Left ventricle myocardium inferior (tissue), 1 donor: Measurements from ENCODE around the gene ATF2. TPM values are rescaled to one million over a fixed set of nuclear protein-coding genes. Genes with fewer than 3 reads are reported as not detected.
"Not testable (repeated sequence)": the region's sequence is repeated elsewhere in the genome, so short reads cannot be mapped to it uniquely, and the experiment has no call there.

Experiments
- DNase-seq: peaks from one replicate; pipeline ENCODE4 v3.0.0-alpha.2; 2020
- H3K27ac ChIP-seq: fragments of 200-600 bp; replicated peaks from 2 replicates; pipeline ENCODE4 v1.8.0; 2021
- H3K27me3 ChIP-seq: fragments of 200-600 bp; 2 replicates; pipeline ENCODE4 v1.8.0; 2021; ENCODE audit warnings: low read depth
- H3K36me3 ChIP-seq: fragments of 200-600 bp; 2 replicates; pipeline ENCODE4 v1.8.0; 2021
- H3K4me1 ChIP-seq: fragments of 200-600 bp; 2 replicates; pipeline ENCODE4 v1.8.0; 2021
- H3K4me3 ChIP-seq: fragments of 200-600 bp; 2 replicates; pipeline ENCODE4 v1.8.0; 2021; ENCODE audit warnings: mild to moderate bottlenecking, moderate library complexity
- H3K9me3 ChIP-seq: fragments of 200-600 bp; replicated peaks from 2 replicates; pipeline ENCODE4 v1.8.0; 2021
- CTCF ChIP-seq: fragments of 200-600 bp; IDR thresholded peaks from 2 replicates; pipeline ENCODE4 v1.8.0; 2021; ENCODE audit warnings: antibody characterized with exemption, mild to moderate bottlenecking, borderline replicate concordance
- intact Hi-C: fragments of 100-400 bp; cut with micrococcal nuclease; formaldehyde crosslinking; loops from one replicate; pipeline ENCODE4 v1.11.0; 2022
- total RNA-seq: library from RNA; stranded (reverse); fragmentation: NEBNext Ultra II Directional; extraction: Animal tissue kit (Norgen Biotek cat#: 25700); gene quantifications from one replicate; pipeline ENCODE4 v1.2.1, GENCODE V29; 2021
- donor health status: DM: no; HTN: yes; CAD: no; lungs with severe emphysema.

The ATF2 gene
- total RNA-seq, 1 donor from 2014 or later: 24.1 TPM

- Histone ChIP-seq H3K4me1 (peaks cover 13% of the 10 kb centered on the region), H3K27ac (no peak overlapping the region), H3K9me3 (no peaks in the 10 kb centered on the region), H3K36me3 (peaks cover 30% of the 10 kb centered on the region), H3K4me3 (no peak overlapping the region), H3K27me3 (no peaks in the 10 kb centered on the region)
- intact Hi-C loops: no loop called here
- DNase-seq: no peak
- no peak for TF ChIP-seq CTCF
Observed at GRCh38 chr2:175101514-175101913, 66.5 kb downstream of the ATF2 start.

- Histone ChIP-seq H3K4me1 (peaks cover 13% of the 10 kb centered on the region), H3K9me3 (no peaks in the 10 kb centered on the region), H3K36me3 (peaks cover 47% of the 10 kb centered on the region), H3K4me3 (no peak overlapping the region), H3K27ac (no peak overlapping the region), H3K27me3 (no peaks in the 10 kb centered on the region)
- intact Hi-C loops: no loop called here
- DNase-seq: no peak
- no peak for TF ChIP-seq CTCF
Observed at GRCh38 chr2:175097297-175097696, 70.7 kb downstream of the ATF2 start.

GRCh38 chr2:175084117-175084516 lies 83.9 kb downstream of the ATF2 start:
- DNase-seq, H3K4me1 ChIP-seq, H3K9me3 ChIP-seq, intact Hi-C loops, H3K4me3 ChIP-seq, H3K27me3 ChIP-seq, H3K27ac ChIP-seq: not testable (repeated sequence)
- H3K36me3 ChIP-seq: peaks cover 45% of the 10 kb centered on the region

GRCh38 chr2:175080479-175080878 lies 87.5 kb downstream of the ATF2 start:
- Histone ChIP-seq H3K36me3 (peaks cover 67% of the 10 kb centered on the region), H3K9me3 (peaks cover 7% of the 10 kb centered on the region), H3K4me1 (no peaks in the 10 kb centered on the region), H3K4me3 (no peak overlapping the region), H3K27ac (no peak overlapping the region), H3K27me3 (no peaks in the 10 kb centered on the region)
- no peak for TF ChIP-seq CTCF
- intact Hi-C loops: no loop called here
- DNase-seq: no peak

GRCh38 chr2:175076272-175076671 lies 91.7 kb downstream of the ATF2 start:
- Histone ChIP-seq H3K4me1 (no peaks in the 10 kb centered on the region), H3K27me3 (no peaks in the 10 kb centered on the region), H3K27ac (no peak overlapping the region), H3K4me3 (no peak overlapping the region), H3K36me3 (peaks cover 67% of the 10 kb centered on the region), H3K9me3 (no peaks in the 10 kb centered on the region)
- DNase-seq: no peak
- intact Hi-C loops: no loop called here
- no peak for TF ChIP-seq CTCF

- Histone ChIP-seq H3K36me3 (peaks cover 56% of the 10 kb centered on the region), H3K4me1 (no peaks in the 10 kb centered on the region), H3K9me3 (no peaks in the 10 kb centered on the region), H3K27me3 (no peaks in the 10 kb centered on the region), H3K27ac (no peak overlapping the region), H3K4me3 (no peak overlapping the region)
- intact Hi-C loops: no loop called here
- TF ChIP-seq CTCF: no peak
- no peak for DNase-seq
Observed at GRCh38 chr2:175074478-175074877, 93.5 kb downstream of the ATF2 start.
